Fibroblast of skin of scalp (primary cell): ENCODE results near the gene KLF12.

Experiments used
- DNase-seq: peaks from one replicate; pipeline ENCODE4 v3.0.0-alpha.2; 2013

Gene KLF12

GRCh38 chr13:74102691-74103090 lies 31.5 kb downstream of the KLF12 start:
- DNase-seq: no peak

GRCh38 chr13:74101436-74101835 lies 32.8 kb downstream of the KLF12 start:
- no peak for DNase-seq

GRCh38 chr13:74098077-74098476 lies 36.1 kb downstream of the KLF12 start:
- DNase-seq: no peak

GRCh38 chr13:74097116-74097515 lies 37.1 kb downstream of the KLF12 start:
- no peak for DNase-seq

DNA sequence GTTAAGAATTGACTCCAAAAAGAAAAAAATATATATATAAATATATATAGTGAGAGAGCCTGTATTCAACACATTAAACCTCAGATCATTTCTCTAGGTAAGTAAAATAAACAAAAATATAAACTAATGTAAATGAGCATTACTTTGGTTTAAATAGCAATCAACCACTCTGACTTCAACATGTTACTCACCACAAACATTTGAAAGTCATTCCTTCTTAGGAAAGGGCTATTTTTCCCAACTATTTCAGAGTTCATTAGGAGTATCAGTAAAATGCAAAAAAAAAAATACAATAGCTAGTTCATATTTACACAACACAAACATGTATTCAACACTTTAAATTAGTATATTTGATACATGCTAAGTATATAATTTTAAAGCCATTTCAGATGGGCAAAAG lies 40.5 kb downstream of the KLF12 start:
- DNase-seq: no peak

- DNase-seq: no peak
Measured at GRCh38 chr13:74092711-74093110, 41.5 kb downstream of the KLF12 start.

- DNase-seq: no peak
Measured at GRCh38 chr13:74090869-74091605, 43.2 kb downstream of the KLF12 start.

- DNase-seq: no peak
Measured at GRCh38 chr13:74090397-74090796, 43.8 kb downstream of the KLF12 start.

DNA sequence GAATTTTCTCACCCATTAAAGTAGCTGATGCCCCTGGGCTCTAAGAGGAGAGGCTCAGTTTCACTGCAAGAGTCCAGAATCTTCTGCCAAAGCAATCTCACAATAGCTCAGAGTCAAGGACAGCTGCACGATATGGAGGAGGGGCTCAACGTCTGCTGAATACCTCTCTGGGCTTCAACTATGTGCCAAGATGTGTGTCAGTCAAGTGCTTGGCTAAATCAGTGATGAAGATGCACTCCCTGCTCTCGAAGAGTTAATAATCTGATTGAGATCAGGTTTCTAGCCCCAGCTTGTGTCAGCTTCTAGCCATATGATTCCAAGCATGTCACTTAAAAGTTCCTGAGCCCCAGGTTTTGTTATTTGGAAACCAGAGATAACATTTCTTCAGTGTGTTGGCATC lies 46.8 kb downstream of the KLF12 start:
- no peak for DNase-seq
